PC-9 (cell line): ENCODE measurements around the gene ZNF613.

Experiments used
- CTCF ChIP-seq: fragments of 200-600 bp; sonication (generic); conservative IDR thresholded peaks from 2 replicates; pipeline ENCODE4 v1.6.1; 2017; ENCODE audit warnings: mixed run types, antibody characterized with exemption, mild to moderate bottlenecking, moderate library complexity
- EZH2 ChIP-seq: fragments of 200-600 bp; sonication (generic); IDR thresholded peaks from 2 replicates; pipeline ENCODE4 v1.8.0; 2017; ENCODE audit warnings: antibody characterized with exemption, low read depth

GRCh38 chr19:51983361-51983760 is 56.1 kb downstream of the ZNF613 start:
- no peak for TF ChIP-seq EZH2
- TF ChIP-seq CTCF = no peak
